GM12878 (cell line): ENCODE measurements around the gene PNPLA8.

Experiments
- ATF2 ChIP-seq: IDR thresholded peaks from 2 replicates; pipeline ENCODE4 v1.6.1; 2012; ENCODE audit warnings: low read length, inconsistent platforms
- CEBPZ ChIP-seq: fragments of 150-350 bp; IDR thresholded peaks from 2 replicates; pipeline ENCODE4 v1.6.1; 2016; ENCODE audit warnings: low read depth, low read length
- EP300 ChIP-seq, 2 experiments: fragments of 150-350 bp in 1 of 2; IDR thresholded peaks; 2 replicates each; pipeline ENCODE4 v1.6.1; 2011 to 2012; ENCODE audit warnings: low read depth in 2 of 2, low read length in 2 of 2, borderline replicate concordance in 1 of 2, improper control_type of control experiment in 1 of 2, inconsistent platforms in 1 of 2; ENCODE audit not compliant: control insufficient read depth in 1 of 2
- GABPA ChIP-seq: IDR thresholded peaks from 2 replicates; pipeline ENCODE4 v1.6.1; 2014; ENCODE audit warnings: antibody characterized with exemption, low read depth, mild to moderate bottlenecking, inconsistent platforms
- MYC ChIP-seq: IDR thresholded peaks from 2 replicates; pipeline ENCODE4 v1.6.1; 2011; ENCODE audit warnings: mild to moderate bottlenecking, low read length, moderate library complexity, inconsistent platforms; ENCODE audit not compliant: insufficient read depth, insufficient replicate concordance, insufficient read length, severe bottlenecking
- USF2 ChIP-seq: IDR thresholded peaks from 2 replicates; pipeline ENCODE4 v1.6.1; 2011; ENCODE audit warnings: low read depth, low read length, improper control_type of control experiment, borderline replicate concordance
- ZNF207 ChIP-seq: fragments of 450-650 bp; IDR thresholded peaks from 2 replicates; pipeline ENCODE4 v1.6.1; 2014; ENCODE audit warnings: antibody characterized with exemption, mild to moderate bottlenecking, borderline replicate concordance

- TF ChIP-seq MYC: no peak
- no peak for TF ChIP-seq CEBPZ
- TF ChIP-seq EP300 (IDR thresholded peaks at IDR 0.05; ENCODE audit: borderline replicate concordance in 1 of 2, control insufficient read depth in 1 of 2, low read depth in 2 of 2, low read length in 2 of 2): no peak
- no peak for TF ChIP-seq ZNF207
- no peak for TF ChIP-seq USF2
- TF ChIP-seq ATF2: no peak
- TF ChIP-seq GABPA: no peak
Measured at GRCh38 chr7:108517951-108518350, 8.0 kb downstream of the PNPLA8 start.
